GM12878 (cell line): ENCODE data around the gene MKX. TPM values are rescaled to one million over a fixed set of nuclear protein-coding genes. Genes with fewer than 3 reads are reported as not detected.

Experiments used
- ATAC-seq: fragments of 200-7000 bp; cut with Tn5 transposase; 3 replicates; pipeline ENCODE4 v1.9.1; 2020; ENCODE audit warnings: mild to moderate bottlenecking, moderate library complexity
- BruUV-seq: library from RNA; stranded (reverse); fragments of 400-500 nt; replicated peaks from 2 replicates; lab custom pipeline; 2021; lab: Mats Ljungman, UMichigan
- CTCF ChIA-PET: fragments of 300-600 bp; sonication (Branson Sonifier 250); formaldehyde crosslinking; extraction: SDS; loops from one replicate; lab custom pipeline; 2021; ENCODE audit warnings: inconsistent platforms; lab: Yijun Ruan, JAX
- POLR2A ChIA-PET: fragments of 350-600 bp; formaldehyde crosslinking; extraction: SDS; loops from one replicate; lab custom pipeline; 2021; ENCODE audit warnings: inconsistent platforms; lab: Charles Lee
- RAD21 ChIA-PET: fragments of 300-600 bp; sonication (Branson Sonifier 250); formaldehyde crosslinking; loops from one replicate; lab custom pipeline; 2023; ENCODE audit warnings: antibody characterized with exemption; ENCODE audit not compliant: unreplicated experiment; lab: Charles Lee
- SMC1A ChIA-PET: fragments of 300-600 bp; sonication (Branson Sonifier 250); formaldehyde crosslinking; loops from one replicate; lab custom pipeline; 2023; ENCODE audit not compliant: unreplicated experiment, uncharacterized antibody; lab: Charles Lee
- DNase-seq: peaks from one replicate; pipeline ENCODE4 v3.0.0-alpha.2; 2011; ENCODE audit warnings: low read depth, low spot score
- FAIRE-seq: peaks from 3 replicates; lab custom pipeline; 2011; peaks lifted over from hg19 to GRCh38; lab: Jason Lieb, UNC
- H2AFZ ChIP-seq: 2 replicates; pipeline ENCODE4 v1.6.0; 2011; ENCODE audit warnings: low read depth, low read length, control low read depth; ENCODE audit not compliant: control insufficient read depth
- H3K27ac ChIP-seq: 2 replicates; pipeline ENCODE4 v1.5.1; 2011; ENCODE audit warnings: control low read depth; ENCODE audit not compliant: control insufficient read depth, insufficient read depth
- H3K27me3 ChIP-seq, 2 experiments: replicated peaks in 1 of 2; 2 replicates each; pipeline versions ENCODE4 v1.6.0 to v1.6.1; 2011; ENCODE audit warnings: low read length in 1 of 2; ENCODE audit not compliant: control insufficient read depth in 2 of 2, insufficient read depth in 2 of 2
- H3K36me3 ChIP-seq, 2 experiments: 2 replicates each; pipeline ENCODE4 v1.5.1; 2011; ENCODE audit warnings: low read length in 1 of 2; ENCODE audit not compliant: control insufficient read depth in 2 of 2, insufficient read depth in 2 of 2
- H3K4me1 ChIP-seq: 2 replicates; pipeline ENCODE4 v1.6.1; 2011; ENCODE audit warnings: mild to moderate bottlenecking, low read length, moderate library complexity, mixed read lengths; ENCODE audit not compliant: control insufficient read depth, insufficient read depth
- H3K4me2 ChIP-seq: 2 replicates; pipeline ENCODE4 v1.6.0; 2011; ENCODE audit warnings: control low read depth; ENCODE audit not compliant: control insufficient read depth, insufficient read depth
- H3K4me3 ChIP-seq: fragments of 200-600 bp; sonication (generic); 2 replicates; pipeline ENCODE4 v1.5.1; 2016
- H3K79me2 ChIP-seq: 2 replicates; pipeline ENCODE4 v1.6.0; 2011; ENCODE audit warnings: low read length; ENCODE audit not compliant: control insufficient read depth, insufficient read depth
- H3K9ac ChIP-seq: 2 replicates; pipeline ENCODE4 v1.8.0; 2011; ENCODE audit warnings: low read length, control low read depth, mixed read lengths; ENCODE audit not compliant: control insufficient read depth, insufficient read depth
- H3K9me3 ChIP-seq: replicated peaks from 3 replicates; pipeline ENCODE4 v1.5.1; 2011; ENCODE audit warnings: mild to moderate bottlenecking, low read length; ENCODE audit not compliant: control insufficient read depth, insufficient read depth
- H4K20me1 ChIP-seq: 2 replicates; pipeline ENCODE4 v1.6.0; 2011; ENCODE audit not compliant: control insufficient read depth, insufficient read depth
- BCL11A ChIP-seq: IDR thresholded peaks from 2 replicates; pipeline ENCODE4 v1.6.1; 2011; ENCODE audit warnings: low read depth, low read length
- CHD4 ChIP-seq: fragments of 200-600 bp; sonication (generic); IDR thresholded peaks from 2 replicates; pipeline ENCODE4 v1.6.1; 2016; ENCODE audit warnings: mild to moderate bottlenecking
- E2F8 ChIP-seq: fragments of 450-650 bp; IDR thresholded peaks from 2 replicates; pipeline ENCODE4 v1.6.1; 2018; ENCODE audit warnings: mild to moderate bottlenecking, low read depth, moderate library complexity; ENCODE audit not compliant: partially characterized antibody
- JUND ChIP-seq: IDR thresholded peaks from 2 replicates; pipeline ENCODE4 v1.6.1; 2012; ENCODE audit warnings: low read depth, mild to moderate bottlenecking, low read length, improper control_type of control experiment, moderate library complexity
- KDM1A ChIP-seq: fragments of 200-600 bp; sonication (generic); IDR thresholded peaks from 2 replicates; pipeline ENCODE4 v1.6.1; 2016; ENCODE audit warnings: borderline replicate concordance
- MAX ChIP-seq: IDR thresholded peaks from 2 replicates; pipeline ENCODE4 v1.6.1; 2012; ENCODE audit warnings: low read depth, low read length, improper control_type of control experiment
- NFYB ChIP-seq: IDR thresholded peaks from 2 replicates; pipeline ENCODE4 v1.6.1; 2011; ENCODE audit warnings: low read depth, mild to moderate bottlenecking, low read length, improper control_type of control experiment, moderate library complexity; ENCODE audit not compliant: insufficient read depth
- NKRF ChIP-seq: fragments of 450-650 bp; conservative IDR thresholded peaks from 2 replicates; pipeline ENCODE4 v1.6.1; 2017; ENCODE audit warnings: mild to moderate bottlenecking, moderate library complexity
- NRF1 ChIP-seq: conservative IDR thresholded peaks from 2 replicates; pipeline ENCODE4 v1.6.1; 2011; ENCODE audit warnings: mild to moderate bottlenecking, low read depth, low read length, improper control_type of control experiment
- PKNOX1 ChIP-seq: fragments of 450-650 bp; IDR thresholded peaks from 2 replicates; pipeline ENCODE4 v1.6.1; 2016; ENCODE audit warnings: mild to moderate bottlenecking
- RB1 ChIP-seq: fragments of 450-650 bp; formaldehyde crosslinking; IDR thresholded peaks from 2 replicates; pipeline ENCODE4 v1.6.1; 2017; ENCODE audit warnings: mild to moderate bottlenecking, borderline replicate concordance
- SKIL ChIP-seq: fragments of 450-650 bp; IDR thresholded peaks from 2 replicates; pipeline ENCODE4 v1.6.1; 2017; ENCODE audit warnings: mild to moderate bottlenecking, low read depth, inconsistent platforms; ENCODE audit not compliant: poor library complexity, severe bottlenecking
- SMARCA5 ChIP-seq: fragments of 450-650 bp; IDR thresholded peaks from 2 replicates; pipeline ENCODE4 v1.6.1; 2017; ENCODE audit warnings: mild to moderate bottlenecking
- TCF7 ChIP-seq: IDR thresholded peaks from 2 replicates; pipeline ENCODE4 v1.6.1; 2014; ENCODE audit warnings: antibody characterized with exemption, borderline replicate concordance
- WGBS: methylation state at CpG from one replicate; pipeline ENCODE4 v1.1.6; 2016; ENCODE audit warnings: low lambda C conversion rate; ENCODE audit not compliant: insufficient replicate concordance, insufficient coverage; ENCODE audit errors: missing lambda C conversion rate; 5-methylcytosine and 5-hydroxymethylcytosine counted together
- in situ Hi-C: fragments of 300-500 bp; cut with MboI; formaldehyde crosslinking; loops from 9 replicates; pipeline ENCODE4 v1.14.3; 2018; ENCODE audit warnings: mixed read lengths
- intact Hi-C: fragments of 100-400 bp; cut with micrococcal nuclease; formaldehyde crosslinking; loops from one replicate; pipeline ENCODE4 v1.14.2; 2022; ENCODE audit not compliant: unreplicated experiment
- polyA plus RNA-seq, 11 experiments: library from polyadenylated mRNA; depleted of rRNA in 4 of 11; unstranded in 6 of 11; stranded (reverse) in 5 of 11; fragments of >200 nt; fragmentation: Nextera tagmentation in 4 of 11; fragmentation: Illumina TruSeq in 1 of 11; extraction: Ambion mirVana in 4 of 11; extraction: Trizol in 1 of 11; gene quantifications; 1 replicate in 1 of 11; 2 replicates in 10 of 11; pipeline versions ENCODE4 v1.2.1 to v1.2.3, GENCODE V29; 2011 to 2016; ENCODE audit warnings: inconsistent platforms in 2 of 11, missing spikeins in 2 of 11, low read depth in 1 of 11
- total RNA-seq, 4 experiments: library from RNA; depleted of rRNA in 3 of 4; stranded (reverse); fragments of >200 nt in 3 of 4; fragmentation: Illumina TruSeq in 1 of 4; extraction: Trizol in 1 of 4; gene quantifications; 2 replicates each; pipeline versions ENCODE4 v1.2.1 to v1.2.3, GENCODE V29; 2013 to 2021

The MKX gene
- total and polyA plus RNA-seq, 10 of the 15 experiments (the other 5 are each of a cell fraction or from before 2014, with no cell fraction given) = not detected

GRCh38 chr10:27699776-27700175 lies 45.8 kb downstream of the MKX start:
- H2AFZ ChIP-seq = no peak overlapping the region
- CTCF ChIA-PET = no interaction called here
- no peaks in the 10 kb centered on the region for H4K20me1 ChIP-seq

More at GRCh38 chr10:27699776-27700175, 45.8 kb downstream of the MKX start:
- ChIA-PET SMC1A (no interaction called here), POLR2A (no interaction called here), RAD21 (no interaction called here)
- in situ Hi-C loops (no loop called here), intact Hi-C loops (no loop called here)
- ATAC-seq = no peak
- TF ChIP-seq MAX = no peak
- no peak for TF ChIP-seq NKRF
- no peak for TF ChIP-seq JUND
- no peak for TF ChIP-seq NFYB
- no peak for TF ChIP-seq PKNOX1
- TF ChIP-seq KDM1A = no peak
- no peak for TF ChIP-seq SMARCA5
- TF ChIP-seq CHD4 = no peak
- TF ChIP-seq RB1 = no peak
- no peak for TF ChIP-seq E2F8
- no peak for TF ChIP-seq NRF1
- no peak for TF ChIP-seq BCL11A
- no peak for TF ChIP-seq TCF7
- TF ChIP-seq SKIL = no peak
- no peak for DNase-seq
- no peak overlapping the region for H3K4me2 ChIP-seq
- no peaks in the 10 kb centered on the region for H3K9me3 ChIP-seq
- no peak overlapping the region for H3K4me3 ChIP-seq
- no peaks in the 10 kb centered on the region; a peak in 1 of 4 replicates for H3K27me3 ChIP-seq
- H3K27ac ChIP-seq = no peak overlapping the region
- no peaks in the 10 kb centered on the region for H3K79me2 ChIP-seq
- no TSS peak for BruUV-seq
- H3K9ac ChIP-seq = no peak overlapping the region
- WGBS = 21% methylated on average over 2 of the region's 2 CpGs
- no peak for FAIRE-seq
- no peaks in the 10 kb centered on the region for H3K4me1 ChIP-seq
- H3K36me3 ChIP-seq = no peaks in the 10 kb centered on the region
